K562 (cell line): Measurements from ENCODE around the gene CCDC82. TPM values are rescaled to one million over a fixed set of nuclear protein-coding genes. Genes with fewer than 3 reads are reported as not detected.

Experiments
- BCL6 ChIP-seq: fragments of 250-450 bp; sonication (Bioruptor Pico); IDR thresholded peaks from 2 replicates; pipeline ENCODE4 v1.4.0; 2020
- CREB1 ChIP-seq, 2 experiments: sonication (generic) in 1 of 2; formaldehyde crosslinking in 1 of 2; IDR thresholded peaks; 2 replicates each; pipeline versions ENCODE4 v1.6.1 to v1.8.0; 2012 to 2022; ENCODE audit warnings: inconsistent platforms in 1 of 2, mild to moderate bottlenecking in 1 of 2, missing genetic modification reagents in 1 of 2, moderate library complexity in 1 of 2
- GATAD2A ChIP-seq: fragments of 450-650 bp; IDR thresholded peaks from 2 replicates; pipeline ENCODE4 v1.6.1; 2017
- HIVEP1 ChIP-seq: fragments of 250-450 bp; sonication (Bioruptor Pico); IDR thresholded peaks from 2 replicates; pipeline ENCODE4 v1.4.0; 2020; ENCODE audit warnings: mild to moderate bottlenecking
- KLF10 ChIP-seq: fragments of 250-450 bp; sonication (Bioruptor Pico); IDR thresholded peaks from 2 replicates; pipeline ENCODE4 v1.6.1; 2021; ENCODE audit warnings: matching md5 sums
- LARP7 ChIP-seq: fragments of 450-650 bp; IDR thresholded peaks from 2 replicates; pipeline ENCODE4 v1.6.1; 2016
- MCM3 ChIP-seq: fragments of 450-650 bp; IDR thresholded peaks from 2 replicates; pipeline ENCODE4 v1.6.1; 2016
- NFXL1 ChIP-seq: fragments of 450-650 bp; formaldehyde crosslinking; IDR thresholded peaks from 2 replicates; pipeline ENCODE4 v1.4.0; 2021; ENCODE audit warnings: mild to moderate bottlenecking
- NR2C1 ChIP-seq, 2 experiments: fragments of 450-650 bp; IDR thresholded peaks; 2 replicates each; pipeline ENCODE4 v1.6.1; 2017; ENCODE audit warnings: mild to moderate bottlenecking in 2 of 2, antibody characterized with exemption in 1 of 2, inconsistent platforms in 1 of 2, missing compliant biosample characterization in 1 of 2, missing genetic modification characterization in 1 of 2
- NR3C1 ChIP-seq: sonication (generic); formaldehyde crosslinking; IDR thresholded peaks from 2 replicates; pipeline ENCODE4 v1.8.1; 2022; ENCODE audit warnings: missing genetic modification reagents
- PHTF2 ChIP-seq: fragments of 250-450 bp; sonication (Bioruptor Pico); IDR thresholded peaks from 2 replicates; pipeline ENCODE4 v1.5.0; 2021; ENCODE audit warnings: mild to moderate bottlenecking
- PPARD ChIP-seq: fragments of 250-450 bp; sonication (Bioruptor Pico); IDR thresholded peaks from 2 replicates; pipeline ENCODE4 v1.8.0; 2022; ENCODE audit warnings: inconsistent platforms, mild to moderate bottlenecking, moderate library complexity
- SMAD3 ChIP-seq: fragments of 450-650 bp; formaldehyde crosslinking; conservative IDR thresholded peaks from 2 replicates; pipeline ENCODE4 v1.4.0; 2020; ENCODE audit warnings: mild to moderate bottlenecking
- STAT5B ChIP-seq: fragments of 250-450 bp; sonication (Bioruptor Pico); IDR thresholded peaks from 2 replicates; pipeline ENCODE4 v1.8.0; 2021; ENCODE audit warnings: mild to moderate bottlenecking, inconsistent platforms
- ZBTB1 ChIP-seq: sonication (generic); formaldehyde crosslinking; IDR thresholded peaks from 2 replicates; pipeline ENCODE4 v1.8.1; 2023; ENCODE audit warnings: missing genetic modification reagents, low read depth, mild to moderate bottlenecking, borderline replicate concordance
- ZNF780A ChIP-seq: fragments of 250-450 bp; sonication (Bioruptor Pico); IDR thresholded peaks from 2 replicates; pipeline ENCODE4 v1.5.0; 2021; ENCODE audit warnings: mild to moderate bottlenecking
- polyA plus RNA-seq, 8 experiments: library from polyadenylated mRNA; depleted of rRNA in 4 of 8; stranded (reverse) in 5 of 8; unstranded in 3 of 8; fragments of >200 nt; fragmentation: Nextera tagmentation in 2 of 8; fragmentation: Illumina TruSeq in 1 of 8; extraction: Ambion mirVana in 2 of 8; extraction: Trizol in 1 of 8; gene quantifications; 2 replicates each; pipeline versions ENCODE4 v1.2.1 to v1.2.3, GENCODE V29; 2011 to 2014; ENCODE audit warnings: inconsistent platforms in 1 of 8, missing spikeins in 1 of 8
- total RNA-seq, 7 experiments: library from RNA; depleted of rRNA in 6 of 7; stranded (reverse); fragments of >200 nt in 6 of 7; fragmentation: Illumina TruSeq in 2 of 7; extraction: Trizol in 2 of 7; gene quantifications; 2 replicates each; pipeline versions ENCODE4 v1.2.1 to v1.2.3, GENCODE V29; 2011 to 2021; ENCODE audit warnings: low replicate concordance in 1 of 7
- TF ChIP-seq, protein P1 (sequence below), 3 experiments: fragments of 200-800 bp in 1 of 3; fragments of 250-450 bp in 1 of 3; fragments of 450-650 bp in 1 of 3; sonication (Bioruptor Pico) in 1 of 3; sonication (Bioruptor generic) in 1 of 3; formaldehyde crosslinking in 1 of 3; IDR thresholded peaks; 2 replicates each; pipeline versions ENCODE4 v1.6.1 to v1.8.0; 2016 to 2022; ENCODE audit warnings: mild to moderate bottlenecking in 2 of 3, missing genetic modification characterization in 2 of 3, missing compliant biosample characterization in 1 of 3, moderate library complexity in 1 of 3
- TF ChIP-seq, protein P2 (sequence below), 2 experiments: fragments of 250-450 bp in 1 of 2; fragments of 450-650 bp in 1 of 2; sonication (Bioruptor Pico) in 1 of 2; IDR thresholded peaks; 2 replicates each; pipeline versions ENCODE4 v1.6.1 to v1.8.0; 2016 to 2021; ENCODE audit warnings: mild to moderate bottlenecking in 2 of 2, moderate library complexity in 2 of 2, missing compliant biosample characterization in 1 of 2, missing genetic modification characterization in 1 of 2
- TF ChIP-seq, protein P3 (sequence below): fragments of 250-450 bp; sonication (Bioruptor Pico); IDR thresholded peaks from 2 replicates; pipeline ENCODE4 v1.4.0; 2020
- TF ChIP-seq, protein P4 (sequence below): fragments of 250-450 bp; sonication (Bioruptor Pico); IDR thresholded peaks from 2 replicates; pipeline ENCODE4 v1.8.0; 2022; ENCODE audit warnings: inconsistent platforms, mild to moderate bottlenecking, moderate library complexity, borderline replicate concordance
- TF ChIP-seq, protein P5 (sequence below): fragments of 450-650 bp; IDR thresholded peaks from 2 replicates; pipeline ENCODE4 v1.6.1; 2017; ENCODE audit warnings: antibody characterized with exemption

The CCDC82 gene
- total and polyA plus RNA-seq, 9 of the 15 experiments (the other 6 are each of a cell fraction or from before 2014, with no cell fraction given), result 12.5 to 51.3 (median 24.5) TPM

DNA sequence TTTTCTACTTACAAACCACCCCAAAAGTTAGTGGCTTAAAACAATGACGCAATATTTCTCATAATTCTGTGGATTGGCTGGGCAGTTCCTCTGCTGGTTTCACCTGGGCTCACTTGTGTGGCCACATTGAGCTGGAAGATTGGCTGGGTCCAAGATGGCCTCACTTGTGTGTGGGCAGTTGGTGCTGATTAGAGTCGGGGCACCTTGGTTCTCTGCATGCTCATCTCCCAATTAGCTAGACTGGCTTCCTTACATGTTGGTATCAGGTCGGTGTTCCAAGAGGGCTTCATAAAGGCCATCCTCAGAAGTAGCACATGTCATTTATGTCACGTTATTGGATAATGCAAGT is 59.2 kb downstream of the CCDC82 start (continued):
- TF ChIP-seq, protein P1, sequence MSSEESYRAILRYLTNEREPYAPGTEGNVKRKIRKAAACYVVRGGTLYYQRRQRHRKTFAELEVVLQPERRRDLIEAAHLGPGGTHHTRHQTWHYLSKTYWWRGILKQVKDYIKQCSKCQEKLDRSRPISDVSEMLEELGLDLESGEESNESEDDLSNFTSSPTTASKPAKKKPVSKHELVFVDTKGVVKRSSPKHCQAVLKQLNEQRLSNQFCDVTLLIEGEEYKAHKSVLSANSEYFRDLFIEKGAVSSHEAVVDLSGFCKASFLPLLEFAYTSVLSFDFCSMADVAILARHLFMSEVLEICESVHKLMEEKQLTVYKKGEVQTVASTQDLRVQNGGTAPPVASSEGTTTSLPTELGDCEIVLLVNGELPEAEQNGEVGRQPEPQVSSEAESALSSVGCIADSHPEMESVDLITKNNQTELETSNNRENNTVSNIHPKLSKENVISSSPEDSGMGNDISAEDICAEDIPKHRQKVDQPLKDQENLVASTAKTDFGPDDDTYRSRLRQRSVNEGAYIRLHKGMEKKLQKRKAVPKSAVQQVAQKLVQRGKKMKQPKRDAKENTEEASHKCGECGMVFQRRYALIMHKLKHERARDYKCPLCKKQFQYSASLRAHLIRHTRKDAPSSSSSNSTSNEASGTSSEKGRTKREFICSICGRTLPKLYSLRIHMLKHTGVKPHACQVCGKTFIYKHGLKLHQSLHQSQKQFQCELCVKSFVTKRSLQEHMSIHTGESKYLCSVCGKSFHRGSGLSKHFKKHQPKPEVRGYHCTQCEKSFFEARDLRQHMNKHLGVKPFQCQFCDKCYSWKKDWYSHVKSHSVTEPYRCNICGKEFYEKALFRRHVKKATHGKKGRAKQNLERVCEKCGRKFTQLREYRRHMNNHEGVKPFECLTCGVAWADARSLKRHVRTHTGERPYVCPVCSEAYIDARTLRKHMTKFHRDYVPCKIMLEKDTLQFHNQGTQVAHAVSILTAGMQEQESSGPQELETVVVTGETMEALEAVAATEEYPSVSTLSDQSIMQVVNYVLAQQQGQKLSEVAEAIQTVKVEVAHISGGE (CRISPR knock-in tag; IDR thresholded peaks at IDR 0.05), result peak in 1 of 3 experiments; percentile 55; a peak in 1 of 6 replicates
- peak; percentile 34; the same call in 1 of the 2 replicates for TF ChIP-seq STAT5B (CRISPR knock-in tag)
- TF ChIP-seq, protein P2, sequence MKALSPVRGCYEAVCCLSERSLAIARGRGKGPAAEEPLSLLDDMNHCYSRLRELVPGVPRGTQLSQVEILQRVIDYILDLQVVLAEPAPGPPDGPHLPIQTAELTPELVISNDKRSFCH (CRISPR knock-in tag; IDR thresholded peaks at IDR 0.05), result peak; percentile 80
- TF ChIP-seq, protein P2 (tag; IDR thresholded peaks at IDR 0.05), result peak; percentile 96
- TF ChIP-seq, protein P3, sequence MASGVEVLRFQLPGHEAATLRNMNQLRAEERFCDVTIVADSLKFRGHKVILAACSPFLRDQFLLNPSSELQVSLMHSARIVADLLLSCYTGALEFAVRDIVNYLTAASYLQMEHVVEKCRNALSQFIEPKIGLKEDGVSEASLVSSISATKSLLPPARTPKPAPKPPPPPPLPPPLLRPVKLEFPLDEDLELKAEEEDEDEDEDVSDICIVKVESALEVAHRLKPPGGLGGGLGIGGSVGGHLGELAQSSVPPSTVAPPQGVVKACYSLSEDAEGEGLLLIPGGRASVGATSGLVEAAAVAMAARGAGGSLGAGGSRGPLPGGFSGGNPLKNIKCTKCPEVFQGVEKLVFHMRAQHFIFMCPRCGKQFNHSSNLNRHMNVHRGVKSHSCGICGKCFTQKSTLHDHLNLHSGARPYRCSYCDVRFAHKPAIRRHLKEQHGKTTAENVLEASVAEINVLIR (CRISPR knock-in tag), result peak; percentile 64
- no peak for TF ChIP-seq ZBTB1 (CRISPR knock-in tag)
- no peak for TF ChIP-seq NR3C1 (CRISPR knock-in tag)
- TF ChIP-seq PHTF2 (CRISPR knock-in tag), result peak; percentile 83; the same call in 1 of the 2 replicates
- peak; percentile 96 for TF ChIP-seq HIVEP1
- no peak for TF ChIP-seq CREB1 (IDR thresholded peaks at IDR 0.05)
- no peak for TF ChIP-seq CREB1 (CRISPR knock-in tag; IDR thresholded peaks at IDR 0.05)
- no peak for TF ChIP-seq NR2C1 (IDR thresholded peaks at IDR 0.05)
- TF ChIP-seq NR2C1 (tag; IDR thresholded peaks at IDR 0.05), result peak; percentile 87
- TF ChIP-seq LARP7, result no peak
- no peak for TF ChIP-seq ZNF780A (CRISPR knock-in tag)
- TF ChIP-seq BCL6 (CRISPR knock-in tag), result peak; percentile 86
- TF ChIP-seq PPARD, result peak; percentile 76; the same call in 1 of the 2 replicates
- TF ChIP-seq, protein P4, sequence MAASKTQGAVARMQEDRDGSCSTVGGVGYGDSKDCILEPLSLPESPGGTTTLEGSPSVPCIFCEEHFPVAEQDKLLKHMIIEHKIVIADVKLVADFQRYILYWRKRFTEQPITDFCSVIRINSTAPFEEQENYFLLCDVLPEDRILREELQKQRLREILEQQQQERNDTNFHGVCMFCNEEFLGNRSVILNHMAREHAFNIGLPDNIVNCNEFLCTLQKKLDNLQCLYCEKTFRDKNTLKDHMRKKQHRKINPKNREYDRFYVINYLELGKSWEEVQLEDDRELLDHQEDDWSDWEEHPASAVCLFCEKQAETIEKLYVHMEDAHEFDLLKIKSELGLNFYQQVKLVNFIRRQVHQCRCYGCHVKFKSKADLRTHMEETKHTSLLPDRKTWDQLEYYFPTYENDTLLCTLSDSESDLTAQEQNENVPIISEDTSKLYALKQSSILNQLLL (CRISPR knock-in tag), result no peak
- peak; percentile 91 for TF ChIP-seq SMAD3 (CRISPR knock-in tag)
- TF ChIP-seq NFXL1 (CRISPR knock-in tag), result peak; percentile 86; the same call in 1 of the 2 replicates
- TF ChIP-seq MCM3, result no peak
- TF ChIP-seq, protein P5, sequence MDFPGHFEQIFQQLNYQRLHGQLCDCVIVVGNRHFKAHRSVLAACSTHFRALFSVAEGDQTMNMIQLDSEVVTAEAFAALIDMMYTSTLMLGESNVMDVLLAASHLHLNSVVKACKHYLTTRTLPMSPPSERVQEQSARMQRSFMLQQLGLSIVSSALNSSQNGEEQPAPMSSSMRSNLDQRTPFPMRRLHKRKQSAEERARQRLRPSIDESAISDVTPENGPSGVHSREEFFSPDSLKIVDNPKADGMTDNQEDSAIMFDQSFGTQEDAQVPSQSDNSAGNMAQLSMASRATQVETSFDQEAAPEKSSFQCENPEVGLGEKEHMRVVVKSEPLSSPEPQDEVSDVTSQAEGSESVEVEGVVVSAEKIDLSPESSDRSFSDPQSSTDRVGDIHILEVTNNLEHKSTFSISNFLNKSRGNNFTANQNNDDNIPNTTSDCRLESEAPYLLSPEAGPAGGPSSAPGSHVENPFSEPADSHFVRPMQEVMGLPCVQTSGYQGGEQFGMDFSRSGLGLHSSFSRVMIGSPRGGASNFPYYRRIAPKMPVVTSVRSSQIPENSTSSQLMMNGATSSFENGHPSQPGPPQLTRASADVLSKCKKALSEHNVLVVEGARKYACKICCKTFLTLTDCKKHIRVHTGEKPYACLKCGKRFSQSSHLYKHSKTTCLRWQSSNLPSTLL, result no peak
- peak; percentile 62; the same call in 1 of the 2 replicates for TF ChIP-seq KLF10 (CRISPR knock-in tag)
- 0 out of 2 replicates have a peak, but pooled peaks have one; percentile 72 for TF ChIP-seq GATAD2A
